GM04504 (cell line): ENCODE data around the gene COL4A4.

Source experiments
- DNase-seq: peaks from one replicate; pipeline ENCODE4 v3.0.0-alpha.2; 2012; ENCODE audit warnings: low read depth

The COL4A4 gene

GRCh38 chr2:227029426-227030105 lies 134.4 kb downstream of the COL4A4 start:
- DNase-seq, result no peak

GRCh38 chr2:227025510-227025909 lies 138.5 kb downstream of the COL4A4 start:
- no peak for DNase-seq

- DNase-seq, result no peak
These were observed 141.4 kb downstream of the COL4A4 start for GRCh38 chr2:227022608-227023007.

DNA sequence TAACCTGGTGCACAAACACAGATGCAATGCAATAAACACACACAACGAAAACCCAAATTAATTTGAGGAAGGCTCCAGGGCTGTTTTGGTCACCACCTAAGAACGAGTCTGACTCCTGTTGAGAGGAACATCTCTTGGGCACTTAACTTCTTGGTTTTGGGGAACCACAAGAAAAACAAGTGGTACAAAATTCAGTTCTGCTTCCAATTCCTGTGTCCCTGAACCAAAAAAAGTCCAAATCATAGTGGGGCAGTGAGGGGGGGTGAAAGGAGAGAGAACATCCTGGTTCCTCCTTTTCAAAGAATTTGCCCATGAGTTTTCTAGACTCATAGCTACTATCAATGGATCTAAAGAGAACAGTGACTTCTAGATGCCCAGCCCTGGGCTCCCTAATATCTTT lies 143.6 kb downstream of the COL4A4 start:
- DNase-seq, result no peak

DNA sequence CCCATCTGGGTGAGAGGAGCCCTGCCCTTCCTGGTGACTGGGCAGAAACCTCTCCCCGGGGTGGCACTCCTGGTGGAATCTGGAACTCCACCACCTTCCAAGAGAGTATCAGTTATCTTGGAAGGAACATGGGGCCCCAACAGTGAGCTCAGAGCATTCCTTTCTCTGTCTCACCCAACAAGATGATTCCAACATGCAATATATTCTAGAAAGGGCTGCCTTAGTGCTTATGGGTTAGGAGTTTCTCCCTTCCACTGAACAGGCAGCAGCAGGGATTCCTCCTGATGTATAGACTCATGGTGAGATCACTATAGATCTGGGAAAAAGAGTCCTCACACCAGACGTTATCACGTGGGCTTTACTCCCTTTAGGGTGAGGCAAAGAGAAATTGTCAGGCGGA lies 147.1 kb downstream of the COL4A4 start:
- DNase-seq, result no peak

- no peak for DNase-seq
These were observed 150.1 kb downstream of the COL4A4 start for GRCh38 chr2:227013881-227014280.

DNA sequence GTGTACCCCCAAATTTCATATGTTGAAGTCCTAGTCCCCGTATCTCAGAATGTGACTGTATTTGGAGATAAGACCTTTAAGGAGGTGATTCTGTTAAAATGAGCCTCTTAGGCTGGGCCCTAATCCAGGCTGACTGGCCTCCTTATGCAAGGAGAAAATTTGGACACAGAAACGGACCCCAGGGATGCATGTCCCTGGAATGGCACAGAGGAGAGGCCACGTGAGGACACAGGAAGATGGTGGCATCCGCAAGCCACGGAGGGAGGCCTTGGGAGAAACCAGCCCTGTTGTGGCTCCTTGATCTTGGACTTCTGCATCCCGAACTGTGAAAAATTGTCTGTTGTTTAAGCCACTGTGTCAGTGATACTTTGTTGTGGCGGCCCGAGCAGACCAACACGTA lies 150.7 kb downstream of the COL4A4 start:
- DNase-seq, result no peak

- DNase-seq, result no peak
These were observed 153.6 kb downstream of the COL4A4 start for GRCh38 chr2:227010433-227010832.

DNA sequence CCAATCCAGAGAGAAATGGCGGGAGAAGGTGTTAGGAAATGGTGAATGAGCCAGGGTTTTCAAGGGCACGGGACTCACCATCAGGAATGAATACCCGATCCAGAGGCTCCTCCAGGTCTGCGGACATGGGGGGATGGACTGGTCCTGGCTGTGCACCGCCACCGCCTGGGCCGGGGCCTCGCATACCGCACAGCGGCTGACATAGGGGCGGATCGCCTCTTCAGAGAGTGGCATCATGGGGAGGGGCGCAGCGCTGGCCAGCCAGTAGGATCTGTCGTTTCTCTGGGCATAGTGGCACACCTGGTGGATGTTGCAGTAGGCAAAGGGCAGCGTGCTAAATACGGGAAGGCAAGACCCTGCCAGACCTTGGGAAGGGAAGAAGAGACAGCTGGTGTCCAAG lies 156.1 kb downstream of the COL4A4 start:
- no peak for DNase-seq

GRCh38 chr2:227007148-227007547 lies 156.9 kb downstream of the COL4A4 start:
- no peak for DNase-seq

- DNase-seq, result no peak
These were observed 157.7 kb downstream of the COL4A4 start for GRCh38 chr2:227006189-227006897.

- no peak for DNase-seq
These were observed 159.5 kb downstream of the COL4A4 start for GRCh38 chr2:227004482-227004881.

- no peak for DNase-seq
These were observed 163.9 kb downstream of the COL4A4 start for GRCh38 chr2:227000123-227000522.

DNA sequence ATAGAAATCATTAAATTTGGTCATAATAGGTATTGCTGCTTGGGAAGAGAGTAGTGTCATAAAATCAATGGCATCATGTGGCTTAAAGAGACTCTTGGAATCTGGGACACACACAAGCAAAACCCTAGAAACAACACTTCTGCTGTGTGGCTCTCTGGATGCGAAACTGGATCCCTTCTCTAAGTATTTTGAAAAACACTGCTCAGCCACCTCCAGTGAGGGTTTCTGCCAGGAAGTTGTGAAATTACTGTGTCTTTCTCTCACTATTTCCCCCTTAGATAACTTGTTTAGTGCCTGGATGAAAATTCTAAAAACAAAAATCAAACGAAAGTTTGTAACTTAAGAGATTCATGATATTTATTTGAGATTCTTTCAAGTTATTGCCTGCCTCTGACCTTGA lies 164.3 kb downstream of the COL4A4 start:
- DNase-seq, result no peak

DNA sequence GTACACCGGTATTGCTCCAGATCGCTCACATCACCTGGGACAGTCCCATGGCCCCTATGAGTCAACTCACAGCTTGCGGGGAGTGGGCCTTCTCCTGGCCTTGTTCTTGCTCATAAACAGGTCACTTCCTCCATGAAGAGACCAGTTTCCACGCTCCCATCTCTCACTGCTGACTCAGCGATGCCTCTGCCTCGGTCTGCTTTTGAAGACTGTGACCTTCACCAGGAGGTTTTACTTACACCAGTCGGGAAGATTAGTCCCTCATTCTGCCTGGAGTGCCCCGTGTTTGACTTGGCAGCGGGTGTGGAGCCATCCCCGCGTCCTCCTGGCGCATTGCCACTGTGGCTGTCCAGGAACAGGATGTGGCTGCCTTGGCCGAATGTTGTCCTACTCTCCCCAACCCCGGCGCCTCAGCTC lies 168.4 kb downstream of the COL4A4 start:
- DNase-seq, result no peak

- DNase-seq, result no peak
These were observed 169.2 kb downstream of the COL4A4 start for GRCh38 chr2:226994775-226995174.

- no peak for DNase-seq
These were observed 170.8 kb downstream of the COL4A4 start for GRCh38 chr2:226993171-226993570.

DNA sequence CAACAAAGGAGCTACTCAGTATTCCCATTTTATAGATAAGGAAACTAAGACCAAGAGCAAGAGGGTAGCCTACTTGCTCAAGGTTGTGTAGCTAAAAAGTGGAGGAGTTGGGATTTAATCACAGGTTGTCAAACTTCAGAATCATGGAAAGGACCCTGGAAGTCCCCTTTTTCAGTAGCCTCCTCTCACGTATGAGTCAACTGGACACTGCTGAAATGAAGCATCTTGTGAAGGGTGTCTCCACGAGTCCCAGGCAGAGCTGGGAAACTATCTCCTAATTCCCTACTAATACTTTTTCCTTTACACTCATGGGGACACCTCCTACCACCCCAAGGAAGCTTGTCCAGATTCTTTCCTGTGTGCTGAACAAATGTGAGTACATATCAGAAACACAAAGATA lies 172.3 kb downstream of the COL4A4 start:
- DNase-seq, result no peak

DNA sequence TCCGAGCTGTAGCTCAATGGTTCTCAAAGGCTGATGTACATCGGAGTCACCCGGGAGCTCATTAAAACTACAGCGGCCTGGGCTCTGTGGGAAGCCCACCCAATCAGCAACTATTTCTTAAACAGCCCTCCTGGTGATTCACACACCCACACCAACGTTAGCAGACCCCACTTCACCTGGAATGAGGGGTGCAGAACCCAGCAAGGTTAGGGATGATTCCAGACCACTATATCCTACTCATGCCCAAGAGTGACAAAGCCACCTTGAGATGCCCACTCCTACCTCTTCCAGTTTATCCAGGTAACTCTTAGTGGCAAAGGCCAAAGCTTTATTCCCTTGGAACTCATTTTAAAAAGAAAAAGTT lies 178.4 kb downstream of the COL4A4 start:
- DNase-seq, result no peak

DNA sequence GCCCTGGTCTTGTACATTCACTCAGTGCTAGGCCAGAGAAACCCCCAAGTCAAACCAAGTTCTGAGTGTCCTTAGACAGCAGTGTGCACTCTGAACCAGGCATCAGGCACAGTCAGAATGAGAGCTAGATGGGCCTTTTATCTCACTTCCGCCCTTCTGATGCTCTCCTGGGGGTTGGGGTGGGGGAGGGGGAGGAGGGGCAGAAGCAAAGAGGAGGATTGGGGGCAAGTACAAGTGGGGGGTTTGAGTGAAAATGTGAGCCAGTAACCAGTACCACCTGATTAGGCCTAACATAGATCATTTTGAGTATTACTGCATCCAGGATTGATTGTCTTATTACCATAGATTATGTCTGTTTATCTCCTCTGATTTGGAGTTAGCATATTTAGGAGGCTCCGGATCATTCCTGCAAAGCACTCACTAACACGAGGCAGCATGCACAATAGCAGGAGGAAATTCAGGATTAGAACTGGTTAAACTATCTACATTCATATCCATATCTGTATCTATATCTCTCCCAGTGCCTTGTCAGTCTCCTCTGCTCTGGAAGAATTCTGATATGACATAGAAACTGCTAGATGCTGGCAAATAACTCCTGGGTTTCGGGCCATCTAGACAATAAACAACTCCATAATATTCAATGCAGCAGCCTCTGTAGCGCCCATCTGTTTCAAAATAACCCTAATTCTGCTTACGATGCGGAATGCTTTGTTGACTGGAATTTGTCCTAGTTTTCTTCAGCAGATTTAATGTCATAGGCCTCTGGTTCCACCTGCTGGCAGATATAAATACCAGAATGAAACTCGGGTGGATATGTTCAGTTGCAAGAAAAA lies 179.0 kb downstream of the COL4A4 start:
- DNase-seq, result peak; percentile 63

DNA sequence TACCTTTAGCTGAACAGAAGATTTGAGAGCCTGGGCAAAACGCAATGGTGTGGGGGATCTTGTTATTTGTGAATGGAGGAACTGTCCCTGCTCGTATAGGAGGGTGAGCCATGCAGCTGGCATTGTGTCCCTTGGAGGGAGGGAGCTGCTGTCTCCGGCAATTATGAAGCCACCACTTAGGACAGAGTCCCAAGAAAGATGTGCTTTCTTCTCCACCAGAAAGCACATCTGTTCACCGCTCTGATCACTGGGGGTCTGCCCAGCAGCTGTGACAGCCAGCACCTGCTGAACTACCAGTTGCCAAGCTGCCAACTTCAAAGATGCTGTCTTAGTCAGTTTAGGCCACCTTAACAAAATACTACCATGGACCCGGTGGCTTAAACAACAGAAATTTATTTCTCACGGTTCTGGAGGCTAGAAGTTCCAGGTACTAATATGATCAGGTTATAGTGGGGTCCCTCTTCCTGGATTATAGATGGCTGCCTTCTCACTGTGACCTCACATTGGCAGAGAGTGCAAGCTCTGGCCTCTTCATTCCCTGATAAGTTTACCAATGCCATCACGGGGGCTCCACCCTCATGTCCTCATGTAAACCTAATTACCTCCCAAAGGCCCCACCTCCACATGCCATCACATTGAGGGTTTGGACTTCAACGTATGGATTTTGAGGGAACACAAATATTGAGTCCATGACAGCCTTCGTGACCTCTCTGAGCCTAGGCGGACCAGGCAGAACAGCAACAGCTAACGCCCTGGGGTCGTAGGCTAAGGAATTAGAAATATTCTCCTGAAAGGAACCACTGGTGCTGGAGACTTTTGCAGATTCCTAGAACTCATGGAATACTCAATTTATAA lies 179.9 kb downstream of the COL4A4 start:
- DNase-seq, result no peak

- no peak for DNase-seq
These were observed 182.1 kb downstream of the COL4A4 start for GRCh38 chr2:226981791-226982326.
